Measurements from ENCODE around the gene PDXP.

DNA sequence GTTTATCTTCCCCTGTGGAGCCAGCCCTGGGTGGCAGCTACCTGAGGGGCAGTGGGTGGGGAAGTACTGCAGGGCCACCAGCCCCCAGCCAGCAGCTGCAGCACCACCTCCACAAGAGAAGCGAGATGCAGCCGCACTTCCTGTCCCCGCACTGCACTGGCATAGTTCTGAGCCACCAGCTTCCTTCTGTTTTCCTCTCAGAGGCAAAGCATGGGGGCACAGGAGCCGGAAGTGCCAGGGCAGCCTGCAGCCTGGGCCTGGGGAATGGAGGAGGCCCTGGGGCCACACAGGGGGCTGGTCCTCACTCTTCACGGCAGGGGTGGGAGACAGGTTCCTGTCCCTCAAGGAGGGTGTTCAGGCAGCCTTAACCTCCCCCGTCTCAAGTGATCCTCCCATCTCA is 31.0 kb upstream of the PDXP start:
- TF ChIP-seq EP300 (IDR thresholded peaks at IDR 0.05; ENCODE audit: borderline replicate concordance) (no peak), TAF1 (IDR thresholded peaks at IDR 0.05; ENCODE audit: low read depth) (no peak)
- TF ChIP-seq, protein P1, sequence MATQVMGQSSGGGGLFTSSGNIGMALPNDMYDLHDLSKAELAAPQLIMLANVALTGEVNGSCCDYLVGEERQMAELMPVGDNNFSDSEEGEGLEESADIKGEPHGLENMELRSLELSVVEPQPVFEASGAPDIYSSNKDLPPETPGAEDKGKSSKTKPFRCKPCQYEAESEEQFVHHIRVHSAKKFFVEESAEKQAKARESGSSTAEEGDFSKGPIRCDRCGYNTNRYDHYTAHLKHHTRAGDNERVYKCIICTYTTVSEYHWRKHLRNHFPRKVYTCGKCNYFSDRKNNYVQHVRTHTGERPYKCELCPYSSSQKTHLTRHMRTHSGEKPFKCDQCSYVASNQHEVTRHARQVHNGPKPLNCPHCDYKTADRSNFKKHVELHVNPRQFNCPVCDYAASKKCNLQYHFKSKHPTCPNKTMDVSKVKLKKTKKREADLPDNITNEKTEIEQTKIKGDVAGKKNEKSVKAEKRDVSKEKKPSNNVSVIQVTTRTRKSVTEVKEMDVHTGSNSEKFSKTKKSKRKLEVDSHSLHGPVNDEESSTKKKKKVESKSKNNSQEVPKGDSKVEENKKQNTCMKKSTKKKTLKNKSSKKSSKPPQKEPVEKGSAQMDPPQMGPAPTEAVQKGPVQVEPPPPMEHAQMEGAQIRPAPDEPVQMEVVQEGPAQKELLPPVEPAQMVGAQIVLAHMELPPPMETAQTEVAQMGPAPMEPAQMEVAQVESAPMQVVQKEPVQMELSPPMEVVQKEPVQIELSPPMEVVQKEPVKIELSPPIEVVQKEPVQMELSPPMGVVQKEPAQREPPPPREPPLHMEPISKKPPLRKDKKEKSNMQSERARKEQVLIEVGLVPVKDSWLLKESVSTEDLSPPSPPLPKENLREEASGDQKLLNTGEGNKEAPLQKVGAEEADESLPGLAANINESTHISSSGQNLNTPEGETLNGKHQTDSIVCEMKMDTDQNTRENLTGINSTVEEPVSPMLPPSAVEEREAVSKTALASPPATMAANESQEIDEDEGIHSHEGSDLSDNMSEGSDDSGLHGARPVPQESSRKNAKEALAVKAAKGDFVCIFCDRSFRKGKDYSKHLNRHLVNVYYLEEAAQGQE (IDR thresholded peaks at IDR 0.05; ENCODE audit: low read depth): no peak
